Measurements from ENCODE around the gene PMEPA1.

GRCh38 chr20:57630061-57630460, 79.8 kb downstream of the PMEPA1 start:
- TF ChIP-seq EZH2 (IDR thresholded peaks at IDR 0.05; ENCODE audit: borderline replicate concordance, low read depth, low read length, severe bottlenecking) (no peak), POLR2A (IDR thresholded peaks at IDR 0.05; ENCODE audit: low read depth, low read length) (no peak), JUN (IDR thresholded peaks at IDR 0.05; ENCODE audit: borderline replicate concordance, insufficient read depth, insufficient read length, low read depth) (no peak), GATA2 (IDR thresholded peaks at IDR 0.05; ENCODE audit: insufficient read depth, insufficient read length, low read depth, low read length) (no peak), MYC (IDR thresholded peaks at IDR 0.05; ENCODE audit: low read depth, low read length) (no peak), POLR2AphosphoS5 (IDR thresholded peaks at IDR 0.05; ENCODE audit: insufficient read depth, low read depth, low read length) (no peak), MAX (IDR thresholded peaks at IDR 0.05; ENCODE audit: insufficient read depth, insufficient read length) (no peak), FOS (IDR thresholded peaks at IDR 0.05; ENCODE audit: borderline replicate concordance, insufficient read depth, low read length) (no peak)
- TF ChIP-seq, protein P1, sequence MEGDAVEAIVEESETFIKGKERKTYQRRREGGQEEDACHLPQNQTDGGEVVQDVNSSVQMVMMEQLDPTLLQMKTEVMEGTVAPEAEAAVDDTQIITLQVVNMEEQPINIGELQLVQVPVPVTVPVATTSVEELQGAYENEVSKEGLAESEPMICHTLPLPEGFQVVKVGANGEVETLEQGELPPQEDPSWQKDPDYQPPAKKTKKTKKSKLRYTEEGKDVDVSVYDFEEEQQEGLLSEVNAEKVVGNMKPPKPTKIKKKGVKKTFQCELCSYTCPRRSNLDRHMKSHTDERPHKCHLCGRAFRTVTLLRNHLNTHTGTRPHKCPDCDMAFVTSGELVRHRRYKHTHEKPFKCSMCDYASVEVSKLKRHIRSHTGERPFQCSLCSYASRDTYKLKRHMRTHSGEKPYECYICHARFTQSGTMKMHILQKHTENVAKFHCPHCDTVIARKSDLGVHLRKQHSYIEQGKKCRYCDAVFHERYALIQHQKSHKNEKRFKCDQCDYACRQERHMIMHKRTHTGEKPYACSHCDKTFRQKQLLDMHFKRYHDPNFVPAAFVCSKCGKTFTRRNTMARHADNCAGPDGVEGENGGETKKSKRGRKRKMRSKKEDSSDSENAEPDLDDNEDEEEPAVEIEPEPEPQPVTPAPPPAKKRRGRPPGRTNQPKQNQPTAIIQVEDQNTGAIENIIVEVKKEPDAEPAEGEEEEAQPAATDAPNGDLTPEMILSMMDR (IDR thresholded peaks at IDR 0.05; ENCODE audit: extremely low read depth in 1 of 2, insufficient read depth in 1 of 2, low read depth in 1 of 2, low read length in 2 of 2), result no peak

All from endothelial cell of umbilical vein (primary cell).